ENCODE measurements around the gene CYP2W1.

CYP2W1 gene

DNA sequence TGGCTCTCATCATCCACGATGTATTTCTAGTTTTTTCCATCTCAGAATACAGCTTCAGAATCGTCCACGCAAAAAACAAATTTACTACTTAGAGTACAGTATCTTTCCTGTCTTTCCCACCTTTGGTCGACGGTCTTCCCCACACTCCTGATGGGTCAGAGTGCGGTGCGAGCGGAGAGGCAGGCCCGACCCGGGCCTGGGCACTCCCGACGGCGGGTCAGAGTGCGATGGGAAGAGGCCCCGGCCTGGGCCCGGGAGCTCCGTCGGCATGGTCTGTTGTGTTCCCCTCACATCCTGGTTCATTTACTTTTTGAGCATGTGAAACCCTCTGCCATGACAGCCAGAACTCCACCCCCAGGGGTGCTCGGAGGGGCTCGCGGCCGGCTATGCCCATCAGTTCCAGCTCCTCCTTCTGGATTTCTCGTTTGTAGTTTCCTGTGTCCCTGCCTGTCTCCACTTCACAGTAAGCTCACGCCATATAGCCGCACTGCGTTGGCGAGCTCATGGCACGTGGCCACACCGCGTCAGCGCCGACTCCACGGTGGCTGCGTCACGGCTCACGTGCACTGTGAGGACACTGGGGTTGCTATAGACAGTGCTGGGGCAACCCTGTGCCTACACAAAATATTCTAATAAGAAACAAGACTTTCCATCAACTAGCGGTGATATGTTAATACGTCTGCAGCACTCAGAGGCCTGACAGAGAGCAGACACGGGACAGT lies 15.5 kb upstream of the CYP2W1 start:
- DNase-seq: no peak

DNA sequence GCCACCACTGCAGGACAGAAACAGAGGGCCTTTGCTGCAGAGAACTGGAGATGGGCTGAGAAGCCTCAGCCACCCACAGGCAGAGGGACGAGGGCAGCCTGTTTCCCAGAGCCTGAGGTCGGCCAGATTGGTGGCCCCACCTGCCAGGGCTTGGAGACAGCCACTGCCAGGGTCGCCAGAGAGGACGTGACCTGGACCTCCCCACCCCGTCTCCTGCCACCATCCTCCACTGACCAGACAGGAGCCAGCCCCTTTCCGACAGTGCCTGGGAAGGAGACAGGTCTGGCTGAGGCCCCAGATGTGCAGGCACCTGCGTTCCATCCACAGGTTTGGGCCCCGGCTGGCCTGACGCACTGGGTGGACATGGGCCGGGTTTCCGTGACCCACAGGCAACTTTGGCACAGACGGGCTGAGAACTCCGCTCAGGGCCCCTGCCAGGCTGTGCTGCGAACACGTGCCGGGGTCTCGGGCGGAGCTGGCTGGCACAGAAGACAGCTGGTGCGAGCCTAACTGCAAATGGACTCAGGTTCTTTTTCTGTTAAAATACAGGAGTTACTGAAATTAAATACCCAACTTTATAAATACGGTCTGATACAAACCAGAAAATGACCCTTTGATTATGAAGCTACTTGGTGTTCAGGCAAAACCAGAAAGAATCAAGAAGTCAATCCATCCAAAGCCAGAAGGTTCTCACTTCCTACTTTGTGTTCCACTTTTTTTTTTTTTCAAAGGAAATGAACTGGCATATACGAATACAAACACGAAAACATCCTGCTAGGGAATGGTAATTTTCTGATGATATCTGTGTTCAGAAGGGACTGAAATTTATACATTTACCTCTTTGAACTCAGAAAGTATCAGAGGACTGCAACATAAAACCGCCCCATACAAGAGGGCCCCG lies 14.5 kb upstream of the CYP2W1 start:
- no peak for DNase-seq

DNA sequence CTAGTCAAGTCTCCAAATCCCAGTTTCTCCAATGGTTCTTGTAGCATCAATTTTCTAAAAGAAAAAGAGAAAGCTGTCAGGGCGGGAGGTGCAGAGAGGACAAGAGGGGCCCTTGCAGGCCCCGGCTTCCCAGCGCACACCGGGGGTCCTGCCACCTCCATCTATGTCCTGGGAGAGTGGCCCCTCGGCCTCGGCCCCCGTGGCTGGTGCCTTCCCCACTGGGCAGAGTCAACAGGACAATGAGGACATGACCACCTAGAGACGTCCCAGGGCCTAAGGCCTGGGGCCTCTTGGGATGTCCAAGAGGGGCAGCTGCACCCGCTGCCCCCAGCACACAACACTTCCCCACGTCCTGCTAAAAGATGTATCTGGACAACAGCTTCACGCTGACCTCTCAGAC lies 13.6 kb upstream of the CYP2W1 start:
- DNase-seq: no peak

DNA sequence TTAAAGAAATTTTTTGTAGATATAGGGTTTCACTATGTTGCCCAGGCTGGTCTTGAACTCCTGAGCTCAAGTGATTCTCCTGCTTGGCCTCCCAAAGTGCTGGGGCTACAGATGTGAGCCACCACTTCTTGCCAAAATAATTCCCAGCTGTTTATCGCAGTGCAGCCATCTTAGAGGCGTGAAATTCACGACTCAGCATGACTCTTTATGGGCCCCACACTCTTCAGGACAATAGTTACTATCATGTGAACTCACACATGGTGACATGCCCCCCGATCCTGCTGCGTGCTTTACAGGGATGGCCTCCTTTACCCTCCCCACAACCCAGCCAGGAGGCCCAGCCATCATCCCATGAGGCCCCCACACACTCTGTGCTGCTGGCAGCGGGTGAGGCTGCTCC lies 12.2 kb upstream of the CYP2W1 start:
- no peak for DNase-seq

DNA sequence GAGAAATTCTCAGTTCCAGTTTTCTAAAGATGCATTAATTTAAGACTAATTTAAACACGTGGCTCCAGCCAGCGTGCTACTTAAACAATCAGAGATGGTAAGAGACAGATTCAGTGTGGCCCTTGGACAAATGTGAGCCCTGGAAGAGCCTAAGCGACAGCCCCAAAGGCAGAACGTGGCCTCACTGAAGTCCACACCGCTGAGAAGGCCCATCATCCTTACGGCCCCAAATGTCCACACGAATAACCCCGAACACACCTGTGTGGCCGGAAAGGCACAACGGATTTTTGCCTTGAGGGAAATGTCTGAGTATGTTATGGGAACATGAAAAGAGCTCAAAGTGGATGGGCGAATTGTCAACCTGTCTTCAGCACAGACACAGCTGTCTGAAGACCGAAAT lies 10.9 kb upstream of the CYP2W1 start:
- DNase-seq: no peak

DNA sequence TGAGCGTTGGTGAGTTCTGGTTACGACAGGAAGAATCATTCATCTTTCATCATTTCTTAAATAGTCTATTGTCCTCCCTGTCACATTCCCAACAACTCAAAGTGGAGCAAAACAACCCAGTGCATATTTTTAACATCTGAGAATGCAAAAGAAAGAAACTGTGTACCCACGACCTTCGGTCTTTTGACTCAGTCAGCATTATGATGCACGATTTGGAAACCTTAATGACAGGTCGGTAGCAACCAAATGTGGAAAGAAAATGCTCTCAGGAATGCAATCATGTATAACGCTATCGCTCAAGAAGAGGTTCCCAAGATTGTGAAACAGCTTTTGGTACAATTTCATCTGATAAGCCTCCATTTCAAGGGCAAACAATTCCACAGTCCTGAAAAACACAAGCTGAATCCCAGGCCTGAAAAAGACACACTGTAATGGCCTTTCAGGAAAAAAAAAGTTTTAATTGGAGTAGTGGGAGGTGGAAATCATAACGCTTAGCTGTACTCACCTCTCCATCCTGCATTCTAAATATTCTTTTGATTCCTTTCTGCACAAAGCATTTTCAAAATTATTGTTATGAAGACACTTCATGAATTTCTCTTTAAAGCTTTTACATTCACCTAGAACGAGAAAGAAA lies 10.2 kb upstream of the CYP2W1 start:
- no peak for DNase-seq

DNA sequence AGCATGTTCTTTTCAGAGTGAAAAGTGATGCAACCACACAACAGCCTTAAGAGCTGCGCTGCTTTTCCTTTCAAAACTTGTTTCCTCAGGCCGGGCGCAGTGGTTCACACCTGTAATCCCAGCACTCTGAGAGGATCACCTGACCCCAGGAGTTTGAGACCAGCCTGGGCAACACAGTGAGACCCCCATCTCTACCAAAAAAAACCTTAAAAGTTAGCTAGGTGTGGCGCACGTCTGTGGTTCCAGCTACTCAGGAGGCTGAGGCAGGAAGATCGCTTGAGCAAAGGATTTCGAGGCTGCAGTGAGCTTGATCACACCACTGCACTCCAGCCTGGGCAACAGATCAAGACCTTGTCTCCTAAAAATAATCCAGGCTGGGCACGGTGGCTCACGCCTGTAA lies 9.7 kb upstream of the CYP2W1 start:
- no peak for DNase-seq

DNA sequence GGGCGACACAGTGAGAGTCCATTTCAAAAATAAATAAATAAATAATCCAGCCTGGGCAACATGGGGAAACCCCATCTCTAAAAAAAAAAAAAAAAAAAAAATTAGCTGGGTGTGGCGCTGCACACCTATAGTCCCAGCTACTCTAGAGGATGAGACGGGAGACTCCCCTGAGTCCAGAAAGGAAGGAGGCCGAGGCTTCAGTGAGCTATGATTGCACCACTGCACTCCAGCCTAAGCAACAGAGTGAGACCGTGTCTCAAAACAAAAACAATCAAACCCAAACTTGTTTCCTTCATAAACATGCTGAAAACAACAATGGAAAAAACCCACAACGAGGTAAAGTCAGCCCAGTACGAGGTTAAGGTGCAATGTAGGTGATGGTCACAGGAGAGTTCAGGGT lies 8.8 kb upstream of the CYP2W1 start:
- no peak for DNase-seq

DNA sequence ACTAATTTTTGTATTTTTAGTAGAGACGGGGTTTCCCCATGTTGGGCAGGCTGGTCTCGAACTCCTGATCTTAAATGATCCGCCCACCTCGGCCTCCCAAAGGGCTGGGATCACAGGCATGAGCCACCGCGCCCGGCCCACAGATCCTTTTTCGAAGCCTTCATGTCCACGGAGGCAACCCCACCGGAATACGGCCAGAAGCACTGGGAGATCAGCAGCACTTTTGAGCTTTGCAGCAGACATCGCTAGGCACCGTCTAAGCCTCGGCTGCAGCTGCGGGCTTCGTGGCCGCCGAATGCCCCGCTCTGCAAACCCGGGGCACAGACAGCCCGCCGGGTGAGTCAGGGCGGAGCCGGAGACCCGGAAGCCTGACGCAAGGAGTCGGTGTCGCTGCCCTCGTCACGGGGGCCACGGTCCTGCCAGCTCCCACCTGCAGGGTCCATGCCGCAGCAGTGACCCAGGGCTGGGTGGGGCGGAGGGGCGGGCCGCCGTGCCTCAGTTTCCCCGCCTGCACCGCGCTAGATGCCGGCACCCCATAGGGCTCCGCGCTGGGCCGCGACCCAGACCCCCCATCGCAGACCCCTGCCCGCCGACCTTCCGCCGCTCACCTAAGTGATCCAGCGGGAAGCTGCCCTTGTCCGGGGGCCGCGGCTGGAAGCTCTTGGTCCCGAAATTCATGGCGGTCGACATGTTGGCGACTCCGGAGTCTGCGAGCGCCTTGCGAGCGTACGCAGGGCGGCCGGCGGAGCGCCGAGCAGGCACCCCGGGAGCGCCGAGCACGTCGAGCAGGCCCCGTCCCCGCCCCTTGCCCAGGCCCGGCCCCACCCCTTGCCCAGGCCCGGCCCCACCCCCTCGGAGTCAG lies 7.9 kb upstream of the CYP2W1 start, which contains the start of gene COX19:
Gene COX19 (minus strand): TSS at position 730 of the 862 bp plus-strand sequence. CDS start 40 bp downstream, at position 690.
- peak; percentile 93 for DNase-seq

DNA sequence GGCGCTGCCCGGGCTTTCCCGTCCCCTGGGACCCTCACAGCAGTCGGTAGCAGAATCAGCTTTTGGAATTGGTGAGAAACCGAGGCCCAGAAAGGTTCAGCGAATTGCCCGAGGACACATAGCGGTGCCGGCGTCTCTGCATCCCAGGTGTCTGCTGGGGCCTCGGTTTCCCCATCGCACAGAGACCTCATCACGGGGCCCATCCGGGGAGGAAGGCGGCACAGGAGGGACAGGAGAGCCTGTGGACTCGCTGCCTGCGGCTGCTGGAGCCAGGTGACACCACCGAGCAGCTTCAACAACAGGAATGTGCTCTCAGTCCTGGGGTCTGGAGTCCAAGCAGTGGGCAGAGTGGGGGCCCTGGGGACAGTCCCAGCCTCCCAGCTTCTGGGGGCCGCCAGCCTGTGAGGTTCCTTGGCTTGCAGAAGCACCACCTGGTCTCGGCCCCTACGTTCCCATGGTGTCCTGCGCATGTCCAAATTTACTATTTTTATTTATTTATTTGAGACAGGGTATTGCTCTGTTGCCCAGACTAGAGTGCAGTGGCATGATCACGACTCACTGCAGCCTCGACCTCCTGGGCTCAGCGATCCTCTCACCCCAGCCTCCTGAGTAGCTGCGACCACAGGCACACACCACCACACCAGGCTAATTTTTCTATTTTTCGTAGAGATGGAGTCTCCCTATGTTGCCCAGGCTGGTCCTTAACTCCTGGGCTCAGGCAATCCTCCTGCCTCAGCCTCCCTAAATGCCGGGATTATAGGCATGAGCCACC lies 7.1 kb upstream of the CYP2W1 start:
- no peak for DNase-seq

DNA sequence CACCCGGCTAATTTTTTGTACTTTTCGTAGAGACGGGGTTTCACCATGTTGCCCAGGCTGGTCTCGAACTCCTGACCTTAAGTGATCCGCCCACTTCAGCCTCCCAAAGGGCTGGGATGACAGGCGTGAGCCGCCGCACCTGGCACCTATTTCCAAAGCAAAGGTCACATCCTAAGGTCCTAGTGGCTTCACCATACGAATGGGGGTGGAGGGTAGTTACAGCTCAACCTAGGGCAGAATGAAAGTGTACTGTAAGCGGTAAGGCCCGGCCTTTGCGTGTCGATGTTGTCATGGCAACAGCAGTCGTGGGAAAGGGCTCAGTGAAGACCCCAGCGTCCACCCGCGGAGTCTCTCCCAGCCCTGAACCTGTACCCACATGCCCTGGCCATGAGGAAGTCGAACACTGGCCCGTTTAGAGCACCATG lies 6.1 kb upstream of the CYP2W1 start:
- DNase-seq: no peak

DNA sequence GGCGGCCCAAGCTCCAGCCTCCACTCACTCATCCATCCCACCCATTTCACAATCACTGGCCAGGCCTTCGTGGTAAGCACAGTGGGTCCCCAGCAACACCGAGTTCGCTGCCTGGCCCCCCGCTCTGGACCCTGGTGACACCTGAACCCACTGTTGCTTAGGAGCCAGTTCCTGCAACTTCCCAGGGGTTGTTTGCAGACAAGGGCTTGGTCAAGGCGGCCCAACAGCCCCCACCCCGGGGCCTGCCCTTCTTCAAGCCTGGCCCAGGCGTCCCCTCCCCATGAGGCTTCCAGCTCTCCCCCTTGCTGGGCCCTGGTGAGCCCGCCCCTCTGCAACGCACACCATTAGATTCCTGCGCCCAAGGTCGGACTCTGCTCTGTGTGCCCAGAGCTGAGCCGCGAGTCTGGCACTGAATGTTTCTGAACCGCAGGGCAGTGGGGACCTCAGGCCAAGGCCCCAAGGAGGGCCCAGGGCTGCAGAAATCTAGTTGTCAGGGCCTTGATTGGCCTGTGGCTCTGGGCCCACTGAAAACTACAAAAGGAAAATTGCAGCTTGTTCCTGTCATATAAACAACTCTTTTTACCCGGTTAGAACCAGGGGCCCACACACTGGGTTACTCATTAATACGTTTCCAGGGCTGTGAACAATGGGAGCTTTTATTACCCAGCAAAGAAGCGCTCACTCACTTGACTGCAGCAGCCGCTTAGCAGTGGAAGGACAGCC lies 5.5 kb upstream of the CYP2W1 start:
- no peak for DNase-seq

DNA sequence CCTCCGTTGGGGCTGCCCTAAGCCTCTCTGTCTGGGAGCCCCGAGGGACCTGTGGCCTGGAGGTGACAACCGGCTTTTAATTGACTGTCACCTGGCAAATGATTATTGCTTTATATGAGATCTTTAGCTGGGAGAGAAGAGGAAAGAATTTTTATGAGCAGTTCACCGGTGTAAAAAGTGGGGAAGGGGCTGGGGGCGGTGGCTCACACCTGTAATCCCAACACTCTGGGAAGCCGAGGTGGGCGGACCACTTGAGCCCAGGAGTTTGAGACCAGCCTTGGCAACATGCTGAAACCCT lies 5.0 kb upstream of the CYP2W1 start:
- no peak for DNase-seq

DNA sequence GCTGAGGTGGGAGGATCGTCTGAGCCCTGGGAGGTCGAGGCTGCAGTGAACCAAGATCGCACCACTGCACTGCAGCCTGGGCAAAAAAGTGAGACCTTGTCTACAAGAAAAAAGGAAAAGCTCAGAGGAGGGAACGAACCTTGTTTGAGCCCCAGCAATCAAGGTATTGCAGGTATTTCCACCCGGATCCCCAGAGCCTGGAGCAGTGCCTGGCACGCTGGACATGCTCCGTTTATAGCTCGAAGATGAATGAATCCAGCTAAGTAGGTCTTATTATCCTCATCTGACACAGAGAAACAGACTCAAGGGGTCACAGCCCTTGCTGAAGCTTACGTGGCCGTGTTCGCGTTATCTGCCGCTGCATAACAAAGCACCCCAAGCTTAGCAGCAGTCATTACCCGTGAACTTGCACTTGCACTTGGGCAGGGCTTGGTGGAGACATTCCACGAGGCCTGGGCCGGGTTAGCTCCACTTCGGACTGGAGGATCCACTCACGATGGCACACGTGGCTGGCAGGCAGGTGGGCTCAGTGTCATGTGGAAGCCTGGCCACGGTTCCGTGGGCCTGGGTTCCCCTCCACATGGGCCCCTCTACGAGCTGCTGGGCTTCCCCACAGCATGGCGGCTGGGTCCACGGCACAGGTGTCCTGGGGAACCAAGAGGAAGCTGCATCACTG lies 4.4 kb upstream of the CYP2W1 start:
- no peak for DNase-seq

DNA sequence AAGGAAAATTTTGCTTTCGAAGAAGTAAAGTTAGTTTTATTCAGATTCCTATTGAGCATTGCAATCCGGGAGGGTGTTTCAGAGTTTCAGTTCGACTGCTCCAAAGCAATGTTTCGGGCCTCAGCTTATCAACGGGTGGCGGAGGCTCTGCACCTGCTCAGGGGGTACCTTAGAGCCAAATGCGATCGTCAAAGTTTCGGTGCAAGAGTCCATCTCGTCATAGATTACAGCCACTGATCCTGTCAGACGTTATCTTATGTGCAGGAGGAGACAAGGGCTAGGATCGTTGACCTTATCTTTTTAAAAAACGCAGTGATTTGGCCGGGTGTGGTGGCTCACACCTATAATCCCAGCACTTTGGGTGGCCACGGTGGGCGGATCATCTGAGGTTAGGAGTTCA lies 3.8 kb upstream of the CYP2W1 start:
- no peak for DNase-seq

DNA sequence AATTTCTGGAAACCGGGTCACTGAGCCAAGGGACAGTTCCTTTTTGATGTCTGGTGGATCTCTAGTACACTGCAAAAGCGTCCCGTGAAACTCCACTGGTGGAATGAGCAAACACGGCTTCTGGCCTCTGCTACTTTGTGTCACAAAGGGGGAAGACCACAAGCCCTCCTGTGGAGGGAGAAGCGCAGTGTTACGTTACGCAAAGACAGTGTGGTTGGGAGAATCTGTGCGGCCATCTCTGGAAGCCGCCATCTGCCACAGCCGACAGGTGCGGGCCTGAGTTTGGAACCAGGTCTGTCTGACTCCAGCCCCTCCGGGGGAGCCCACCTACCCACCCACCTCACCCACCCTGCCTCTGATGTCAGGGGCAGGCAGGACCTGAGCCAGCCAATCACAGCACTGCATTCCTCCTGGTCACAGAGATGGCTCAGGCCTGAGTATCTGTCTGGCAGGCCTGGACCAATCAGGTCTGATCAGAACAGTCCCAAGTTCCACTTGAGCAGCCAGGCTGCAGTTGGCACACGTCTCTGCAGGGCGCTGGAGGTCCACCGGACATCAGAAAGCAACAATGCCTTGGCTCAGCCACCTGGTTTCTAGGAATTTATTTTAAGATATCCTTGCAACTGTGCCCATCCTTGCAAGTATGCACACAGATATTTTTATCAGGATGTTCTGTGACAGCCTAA lies 3.0 kb upstream of the CYP2W1 start:
- DNase-seq: no peak

DNA sequence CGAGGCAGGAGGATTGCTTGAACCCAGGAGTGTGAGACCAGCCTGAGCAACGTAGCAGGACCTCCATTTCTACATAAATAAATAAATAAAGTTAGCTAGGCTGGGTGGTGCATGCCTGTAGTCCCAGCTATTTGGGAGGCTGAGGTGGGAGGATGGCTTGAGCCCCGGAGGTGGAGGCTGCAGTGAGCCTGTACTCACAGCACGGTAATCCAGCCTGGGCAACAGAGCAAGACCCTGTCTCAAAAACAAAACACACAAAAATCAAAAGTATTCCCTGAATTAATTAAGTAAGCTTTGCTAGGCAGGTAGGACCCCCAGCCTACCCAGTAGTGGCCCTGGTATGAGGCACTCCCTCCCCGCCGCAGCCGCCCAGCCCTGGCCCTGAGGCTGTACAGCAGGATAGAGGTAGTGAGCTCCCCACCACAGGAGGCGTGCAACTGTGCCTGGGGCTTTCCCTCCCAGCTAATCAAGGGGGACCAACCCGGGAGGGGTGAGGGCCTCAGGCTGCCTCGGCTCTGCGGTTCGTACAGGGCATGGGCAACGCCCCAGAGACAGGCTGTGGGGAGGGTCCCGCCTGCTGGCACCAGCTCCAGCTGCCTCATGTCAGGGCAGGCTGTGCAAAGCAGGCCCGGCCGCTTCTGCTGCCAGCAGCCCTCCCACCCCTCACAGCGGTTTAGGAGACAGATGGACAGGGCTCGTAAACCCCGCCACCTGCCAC lies 1.0 kb upstream of the CYP2W1 start:
- DNase-seq: peak; percentile 94

DNA sequence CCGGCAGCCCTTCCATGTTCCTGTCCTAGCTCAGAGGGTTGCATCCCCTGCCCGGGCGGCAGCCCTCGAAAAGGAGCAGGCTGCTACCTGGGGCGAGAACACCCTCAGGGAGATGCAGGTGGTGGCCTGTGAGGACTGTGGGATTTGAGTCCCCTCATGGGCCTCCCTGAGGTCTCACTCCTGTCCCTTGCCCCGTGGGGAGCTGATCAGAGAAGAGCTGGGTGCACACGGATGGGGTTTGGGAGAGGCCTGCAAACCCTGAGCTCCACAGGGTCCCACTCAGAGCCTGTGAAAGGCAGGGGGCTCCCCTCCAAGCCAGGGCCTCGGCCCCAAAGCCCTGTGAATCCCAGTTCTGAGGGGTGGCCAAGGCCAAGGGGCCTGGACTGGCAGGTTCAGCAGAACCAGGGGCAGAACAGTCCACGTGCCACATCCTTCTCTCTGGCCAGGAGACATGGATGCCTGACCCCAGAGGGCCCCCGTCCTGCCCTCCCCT lies 424 bp upstream of the CYP2W1 start:
- DNase-seq: no peak

DNA sequence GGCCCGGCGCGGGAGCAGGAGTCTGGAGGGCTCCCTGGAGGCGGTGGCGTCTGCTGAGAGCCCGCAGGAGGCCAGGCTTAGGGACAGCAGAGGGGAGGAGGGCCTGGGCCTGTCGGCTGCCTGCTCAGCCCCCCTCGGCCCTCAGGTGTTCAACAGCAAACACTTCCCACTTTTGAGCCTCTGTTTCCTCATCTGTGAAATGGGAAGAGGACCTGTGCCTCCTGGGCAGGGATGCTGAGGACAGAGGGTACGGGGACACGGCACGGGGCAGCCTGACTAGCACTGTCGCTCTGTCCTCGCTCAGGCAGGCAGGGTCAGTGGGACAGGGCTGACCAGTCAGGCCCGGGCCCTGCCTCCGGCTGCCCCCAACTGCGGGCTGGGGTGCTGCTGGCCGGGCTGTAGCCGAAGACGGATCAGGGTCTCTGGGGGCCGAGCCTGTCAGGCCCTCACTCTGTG lies 663 bp downstream of the CYP2W1 start:
- no peak for DNase-seq

Data from NCI-H2171 (cell line).